Jurkat, Clone E6-1 (cell line): ENCODE data around the gene SH3BGRL.
"Not testable (repeated sequence)": the region's sequence is repeated elsewhere in the genome, so short reads cannot be mapped to it uniquely, and the experiment has no call there.

Experiments
- DNase-seq: peaks from one replicate; pipeline ENCODE4 v3.0.0-alpha.2; 2011; ENCODE audit warnings: low read depth, low spot score
- H3K4me3 ChIP-seq: 2 replicates; pipeline ENCODE4 v1.5.1; 2011; ENCODE audit warnings: mild to moderate bottlenecking, low read length, control low read depth, moderate library complexity

The SH3BGRL gene

DNA sequence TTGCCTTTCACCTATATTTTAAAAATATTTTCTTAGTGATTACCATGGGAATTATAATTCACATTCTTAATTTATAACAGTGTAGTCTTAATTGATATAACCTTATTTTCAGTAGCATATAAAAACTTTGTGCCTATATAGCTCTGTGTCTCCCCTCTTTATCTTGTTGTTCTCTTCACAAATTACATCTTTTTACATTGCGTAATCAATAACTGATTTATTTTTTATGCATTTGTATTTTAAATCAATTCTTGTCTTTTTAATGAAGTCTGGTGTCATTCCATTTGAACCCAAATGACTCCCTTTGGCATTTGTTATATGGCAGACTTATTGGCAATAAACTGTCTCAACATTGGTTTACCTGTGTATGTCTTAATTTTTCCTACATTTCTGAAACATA is 137.0 kb downstream of the SH3BGRL start:
- DNase-seq, result no peak
- no peak overlapping the region for H3K4me3 ChIP-seq

GRCh38 chrX:81345296-81345695 is 143.4 kb downstream of the SH3BGRL start:
- DNase-seq, H3K4me3 ChIP-seq: not testable (repeated sequence)
